ENCODE results near the gene TET3.

TET3 gene

DNA sequence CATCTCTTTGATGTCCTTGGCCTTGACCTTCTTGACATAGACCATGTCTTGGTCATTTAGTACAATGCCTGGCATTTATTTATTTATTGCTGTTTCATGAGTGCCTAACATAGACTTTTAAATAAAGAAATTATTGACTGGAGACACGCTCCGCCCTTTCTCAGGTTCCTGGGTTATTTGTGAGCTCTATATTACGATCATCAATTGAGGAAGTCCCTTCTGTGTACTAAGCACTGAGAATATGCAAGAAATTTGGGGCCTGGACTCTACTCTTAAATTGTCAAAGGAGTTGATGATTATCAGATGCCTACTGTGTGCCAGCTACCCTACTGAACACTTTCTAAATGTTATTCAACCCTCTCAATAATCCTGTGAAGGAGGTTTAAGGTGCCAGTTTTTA, 19.7 kb upstream of the TET3 start:
- no peak for DNase-seq

DNA sequence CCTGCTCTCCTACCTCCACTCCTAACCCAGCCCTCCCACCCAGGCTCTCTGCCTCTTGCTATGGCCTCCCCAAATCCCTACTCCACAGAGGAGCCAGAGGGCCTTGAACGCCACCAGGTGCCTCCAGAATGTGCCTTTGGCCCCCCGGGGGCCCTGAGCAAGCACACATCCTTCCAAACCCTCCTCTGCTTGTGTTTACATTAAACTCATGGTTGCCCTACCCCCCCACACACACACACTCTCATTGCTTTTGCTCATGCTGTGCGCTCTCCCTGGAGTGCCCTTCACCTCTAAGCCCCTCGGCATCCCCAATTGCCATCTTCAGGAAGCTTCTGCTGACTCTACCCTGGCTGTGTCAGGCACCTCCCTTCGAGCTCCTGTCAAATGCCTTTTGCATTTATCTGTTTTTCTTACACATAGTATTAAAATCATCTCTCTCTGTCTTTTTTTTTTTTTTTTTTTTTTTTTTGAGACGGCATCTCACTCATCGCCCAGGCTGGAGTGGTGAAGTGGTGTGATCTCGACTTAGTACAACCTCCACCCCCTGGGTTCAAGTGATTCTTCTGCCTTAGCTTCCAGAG, 16.3 kb upstream of the TET3 start:
- DNase-seq = no peak

DNA sequence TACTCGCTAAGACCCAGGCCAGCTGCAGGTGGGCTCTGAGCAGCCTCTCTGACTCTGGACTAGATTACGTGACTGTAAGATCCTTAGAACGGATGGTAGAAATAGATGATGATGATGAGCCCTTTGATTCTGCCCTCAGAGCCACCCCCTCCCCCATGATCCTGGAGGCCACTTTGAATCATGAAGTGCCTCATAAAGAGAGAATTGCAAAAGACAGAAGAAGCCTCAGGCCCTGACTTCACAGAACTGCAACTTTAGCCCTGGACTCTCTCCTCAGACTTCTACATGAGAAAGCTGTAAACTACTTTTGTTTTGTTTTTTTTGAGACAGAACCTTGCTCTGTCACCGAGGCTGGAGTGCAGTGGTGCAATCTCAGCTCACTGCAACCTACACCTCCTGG, 15.4 kb upstream of the TET3 start:
- no peak for DNase-seq

DNA sequence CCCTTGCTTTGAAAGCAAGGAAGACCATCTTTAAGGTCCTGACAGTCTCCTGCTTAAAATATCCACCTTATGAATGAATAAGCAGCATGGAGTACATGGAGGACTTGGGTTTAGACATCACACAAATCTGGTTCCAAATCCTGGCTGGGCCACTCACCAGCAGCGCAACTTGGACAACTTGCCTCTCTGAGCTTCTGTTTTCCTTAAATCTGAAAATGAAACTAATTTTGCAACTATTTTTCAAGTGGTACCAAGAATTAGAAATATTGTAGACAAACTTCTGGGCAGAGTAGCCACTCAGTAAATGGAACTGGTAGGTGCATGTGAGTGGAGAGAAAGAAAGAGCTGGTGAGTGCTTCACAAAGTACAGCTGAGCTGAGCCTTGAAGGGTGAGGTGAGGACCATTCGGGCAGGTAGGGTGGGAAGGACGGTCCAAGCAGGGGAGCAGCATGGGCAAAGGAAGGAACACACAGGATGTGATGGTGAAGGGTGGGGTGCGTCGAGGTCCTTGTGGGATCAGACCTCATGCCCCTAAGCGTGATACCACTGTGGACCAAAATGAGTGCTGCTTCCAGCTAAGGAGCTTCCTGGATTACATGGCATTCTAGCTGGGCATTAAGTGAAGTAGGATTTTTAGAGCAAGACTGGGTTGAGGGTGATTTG, 14.4 kb upstream of the TET3 start:
- DNase-seq = no peak

DNA sequence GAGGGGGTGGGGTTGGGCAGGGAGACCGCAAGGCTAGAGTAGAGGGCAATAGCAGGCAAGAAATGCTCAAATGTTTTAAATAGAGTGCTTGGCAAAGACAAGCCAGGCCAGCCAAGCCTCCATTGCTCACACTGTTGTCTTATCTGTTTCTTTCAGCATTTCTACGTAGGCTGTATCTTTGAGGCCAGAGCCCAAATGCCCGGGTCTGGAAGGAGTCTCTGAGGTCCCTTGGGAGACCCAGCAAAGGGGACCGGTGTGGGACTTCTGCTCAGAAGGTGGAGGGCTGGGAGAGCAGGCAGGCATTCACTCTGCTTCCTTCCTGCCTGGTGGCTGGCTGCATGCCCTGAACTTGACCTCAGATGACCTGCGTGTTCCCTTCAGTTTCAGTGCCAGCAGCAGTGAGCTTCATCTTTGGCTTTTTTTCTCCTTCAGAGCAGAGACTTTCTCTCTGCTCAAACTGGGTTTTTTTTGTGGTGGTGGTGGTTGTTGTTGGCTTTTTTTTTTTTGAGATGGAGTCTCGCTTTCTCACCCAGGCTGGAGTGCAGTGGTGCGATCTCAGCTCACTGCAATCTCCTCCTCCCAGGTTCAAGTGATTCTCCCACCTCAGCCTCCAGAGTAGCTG, 13.7 kb upstream of the TET3 start:
- DNase-seq = no peak

DNA sequence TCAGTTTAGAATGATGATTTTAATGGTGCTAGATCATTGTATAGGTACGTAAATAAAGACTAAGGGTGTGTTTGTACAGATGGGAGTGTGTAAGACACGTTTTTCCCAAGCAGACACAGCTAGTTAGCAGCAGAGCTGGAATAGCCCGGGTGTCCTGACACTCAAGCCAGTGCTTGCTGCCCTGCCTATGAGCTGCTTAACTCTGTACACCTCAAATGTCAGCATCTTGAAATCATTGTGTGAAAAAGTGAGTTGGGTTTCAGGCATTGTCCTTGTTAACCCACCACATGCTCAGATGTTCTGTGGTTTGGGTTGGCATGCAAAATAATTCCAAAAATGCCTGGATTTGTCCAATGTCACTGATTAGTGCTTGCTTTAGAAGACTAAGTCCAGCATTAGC, 13.0 kb upstream of the TET3 start:
- no peak for DNase-seq

DNA sequence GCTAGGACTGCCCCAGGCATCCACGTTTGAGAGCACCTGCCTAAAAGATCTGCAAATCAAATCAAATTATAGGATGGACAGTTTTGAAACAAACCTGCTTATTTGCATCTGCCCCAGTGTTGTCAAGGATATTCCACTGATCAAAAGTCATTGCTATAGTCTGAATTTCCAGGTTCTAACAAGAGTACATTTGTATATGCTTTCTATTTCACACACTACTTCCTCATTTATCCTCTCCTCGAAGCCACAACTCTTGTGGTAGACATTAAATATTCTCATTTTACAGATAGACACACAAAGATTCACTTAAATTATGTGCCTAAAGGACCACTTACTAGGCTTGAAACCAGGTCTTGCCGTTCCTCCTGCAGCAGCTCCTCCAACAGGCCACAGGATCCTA, 11.9 kb upstream of the TET3 start:
- no peak for DNase-seq

DNA sequence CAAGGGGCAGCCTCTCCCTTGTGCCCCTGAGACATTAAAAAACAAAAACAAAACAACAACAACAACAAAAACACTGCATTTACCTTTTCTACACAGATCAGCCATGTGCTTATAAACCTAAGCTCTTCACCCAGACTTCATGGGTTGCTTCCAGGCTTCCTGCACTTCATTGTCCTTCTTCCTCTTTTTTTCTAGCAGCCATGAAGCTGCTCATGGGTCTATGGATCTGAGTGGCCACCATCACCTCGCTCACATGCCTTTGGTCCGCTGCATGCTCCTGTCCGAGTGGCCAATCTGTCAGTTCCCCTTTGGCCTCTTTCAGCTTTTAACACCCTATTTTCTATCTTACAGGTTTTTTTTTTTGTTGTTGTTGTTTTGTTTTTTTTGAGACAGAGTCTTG, 9.0 kb upstream of the TET3 start:
- no peak for DNase-seq

DNA sequence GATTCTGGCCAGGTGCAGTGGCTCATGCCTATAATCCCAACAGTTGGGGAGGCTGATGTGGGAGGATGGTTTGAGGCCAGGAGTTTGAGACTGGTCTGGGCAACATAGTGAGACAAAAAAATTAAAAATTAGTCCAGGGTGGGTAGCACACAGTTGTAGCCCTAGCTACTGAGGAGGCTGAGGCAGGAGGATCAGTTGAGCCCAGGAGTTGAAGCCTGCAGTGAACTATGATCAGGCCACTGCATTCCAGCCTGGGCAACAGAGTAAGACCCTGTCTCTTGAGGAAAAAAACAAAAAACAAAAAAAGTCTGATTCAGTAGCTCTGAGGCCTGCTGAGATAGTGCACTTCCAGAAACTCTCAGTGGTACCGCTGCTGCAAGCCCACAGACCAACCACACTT, 7.9 kb upstream of the TET3 start:
- DNase-seq = no peak

DNA sequence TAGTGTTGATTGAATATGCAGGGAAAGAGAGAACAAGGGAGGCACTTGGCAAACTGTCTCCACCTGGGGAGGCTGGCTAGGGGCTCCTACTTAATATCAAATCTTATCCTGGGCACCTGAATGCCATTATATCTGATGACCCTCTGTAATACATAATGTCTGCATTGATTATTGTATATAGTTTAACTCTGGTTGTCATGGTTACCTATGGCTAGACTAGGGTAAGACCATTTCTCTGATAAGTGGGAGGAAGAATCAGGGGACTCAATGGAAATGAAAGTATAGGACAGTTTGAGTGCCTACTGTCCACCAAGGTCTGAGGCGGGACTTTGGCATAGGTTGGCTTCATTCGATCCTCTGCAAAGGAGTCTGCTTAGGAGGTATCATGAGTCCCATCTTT, 7.2 kb upstream of the TET3 start:
- no peak for DNase-seq

DNA sequence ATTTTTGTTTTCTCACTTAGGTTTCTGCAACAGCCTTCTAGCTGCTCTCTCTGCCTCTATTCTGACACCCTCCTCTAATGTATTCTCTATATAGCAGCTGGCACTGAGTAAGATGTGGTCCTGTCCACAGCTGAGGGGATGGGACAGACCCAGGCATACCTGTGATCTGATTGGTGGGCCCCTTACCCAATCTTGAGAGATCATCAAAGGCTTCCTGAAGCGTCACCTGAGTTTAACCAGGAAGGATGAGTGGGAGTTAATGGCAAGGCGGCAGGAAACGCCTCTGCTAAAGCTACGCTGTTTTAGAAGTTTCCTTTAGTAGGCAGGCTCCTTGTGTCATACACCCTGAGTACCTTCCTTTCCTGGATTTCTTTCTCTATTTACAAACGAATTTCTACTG, 5.7 kb upstream of the TET3 start:
- no peak for DNase-seq

DNA sequence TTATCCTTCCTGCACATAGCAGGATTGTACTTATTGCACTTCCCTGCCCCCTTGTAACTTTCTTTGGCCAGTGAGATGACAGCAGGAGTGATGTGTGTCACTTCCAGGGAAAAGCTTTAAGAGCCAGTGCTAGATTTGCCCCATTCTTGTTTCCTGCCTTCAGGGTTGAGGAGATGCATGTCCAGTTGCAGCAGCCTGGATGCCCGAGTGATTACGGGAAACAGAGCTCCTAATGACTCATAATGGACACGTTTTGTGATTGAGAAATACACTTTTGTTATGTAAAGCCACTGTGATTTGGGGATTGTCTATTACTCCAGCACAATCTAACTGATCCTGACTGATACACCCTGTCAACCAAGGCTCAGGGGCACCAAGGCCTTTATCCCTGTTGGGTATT, 5.0 kb upstream of the TET3 start:
- DNase-seq = no peak

DNA sequence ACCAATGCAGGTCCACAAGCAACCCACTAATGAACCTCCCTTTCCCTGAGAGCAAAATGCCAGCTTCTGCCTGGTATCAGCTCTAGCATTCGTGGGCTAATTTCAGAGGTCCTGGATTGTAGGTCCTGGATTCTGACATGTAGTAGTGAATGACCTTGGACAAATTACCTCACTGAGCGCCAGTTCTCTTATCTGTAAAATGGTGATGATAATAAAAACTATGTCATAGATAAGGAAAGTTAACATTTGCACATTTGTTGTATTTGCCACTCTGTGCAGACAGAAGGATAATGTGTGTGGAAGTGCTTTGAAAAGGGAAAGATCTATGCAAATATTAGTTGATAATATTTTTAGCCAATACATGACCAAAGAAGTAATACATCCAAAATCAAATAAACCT, 4.1 kb upstream of the TET3 start:
- no peak for DNase-seq

DNA sequence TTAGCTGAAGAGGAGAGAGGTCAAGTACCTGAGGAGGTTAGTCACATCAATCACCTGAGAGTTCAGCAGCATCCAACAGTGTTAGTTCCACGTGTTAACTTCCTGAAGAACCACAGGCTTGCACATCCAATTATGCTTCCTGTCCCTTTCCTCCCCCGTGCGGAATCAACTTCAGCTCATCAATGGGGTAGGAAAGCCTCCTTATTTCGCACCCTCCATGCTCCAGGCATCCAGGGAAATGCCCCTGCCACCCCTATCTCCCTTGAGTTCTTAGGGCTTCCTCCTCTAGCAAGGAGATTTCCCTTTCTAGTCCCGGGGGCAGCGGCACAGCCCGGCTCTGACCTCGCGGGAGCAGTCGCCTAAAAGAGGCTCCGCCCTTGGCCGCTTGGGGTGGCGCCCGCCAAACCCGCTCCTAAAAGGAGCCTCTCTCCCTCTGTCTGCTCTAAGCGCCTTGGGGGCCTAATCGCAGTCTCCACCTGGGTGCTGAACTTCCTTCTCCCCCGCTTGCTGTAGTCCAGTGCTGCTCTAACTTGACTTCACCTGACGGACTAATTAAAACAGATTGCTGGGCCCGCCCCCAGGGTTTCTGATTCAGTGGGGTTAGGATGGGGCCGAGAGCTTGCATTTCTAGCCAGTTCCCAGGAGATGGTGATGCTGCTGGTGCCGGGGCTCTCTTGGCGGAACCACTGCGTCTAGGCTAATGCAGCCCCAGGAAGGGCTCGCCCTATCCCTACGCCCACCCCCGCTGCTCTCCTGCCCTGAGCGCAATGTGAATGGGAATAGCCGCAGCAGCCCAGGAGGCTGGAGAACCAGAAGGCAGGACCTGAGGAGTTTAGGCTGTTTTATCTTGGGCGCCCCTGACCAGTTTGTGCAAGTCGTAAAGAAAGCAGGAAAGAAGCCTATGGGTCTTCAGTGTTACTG, 3.4 kb upstream of the TET3 start:
- peak; percentile 87 for DNase-seq

DNA sequence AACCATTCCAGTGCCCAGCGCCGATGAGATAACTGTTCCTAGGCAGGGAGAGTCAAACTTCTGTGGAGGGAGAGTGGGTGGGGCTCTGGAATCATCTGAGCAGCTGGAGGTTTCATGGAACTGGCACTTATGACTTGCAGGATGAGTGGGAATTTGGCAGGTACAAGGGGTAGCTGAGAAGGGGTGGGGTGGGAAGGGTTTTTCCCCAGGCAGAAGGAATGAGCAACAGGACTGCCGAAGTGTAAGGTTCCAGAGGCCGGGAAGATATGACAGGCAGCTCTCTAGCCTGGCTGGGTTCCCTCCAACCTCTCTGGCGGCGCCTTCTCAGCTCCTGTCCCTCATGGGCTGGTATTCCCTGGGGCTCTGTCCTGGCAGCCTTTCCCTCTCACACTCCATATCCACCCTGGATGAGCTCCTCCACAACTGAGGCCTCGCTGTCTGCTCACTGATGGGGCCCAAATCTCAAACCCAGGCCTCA, 2.5 kb upstream of the TET3 start:
- DNase-seq = peak; percentile 37

DNA sequence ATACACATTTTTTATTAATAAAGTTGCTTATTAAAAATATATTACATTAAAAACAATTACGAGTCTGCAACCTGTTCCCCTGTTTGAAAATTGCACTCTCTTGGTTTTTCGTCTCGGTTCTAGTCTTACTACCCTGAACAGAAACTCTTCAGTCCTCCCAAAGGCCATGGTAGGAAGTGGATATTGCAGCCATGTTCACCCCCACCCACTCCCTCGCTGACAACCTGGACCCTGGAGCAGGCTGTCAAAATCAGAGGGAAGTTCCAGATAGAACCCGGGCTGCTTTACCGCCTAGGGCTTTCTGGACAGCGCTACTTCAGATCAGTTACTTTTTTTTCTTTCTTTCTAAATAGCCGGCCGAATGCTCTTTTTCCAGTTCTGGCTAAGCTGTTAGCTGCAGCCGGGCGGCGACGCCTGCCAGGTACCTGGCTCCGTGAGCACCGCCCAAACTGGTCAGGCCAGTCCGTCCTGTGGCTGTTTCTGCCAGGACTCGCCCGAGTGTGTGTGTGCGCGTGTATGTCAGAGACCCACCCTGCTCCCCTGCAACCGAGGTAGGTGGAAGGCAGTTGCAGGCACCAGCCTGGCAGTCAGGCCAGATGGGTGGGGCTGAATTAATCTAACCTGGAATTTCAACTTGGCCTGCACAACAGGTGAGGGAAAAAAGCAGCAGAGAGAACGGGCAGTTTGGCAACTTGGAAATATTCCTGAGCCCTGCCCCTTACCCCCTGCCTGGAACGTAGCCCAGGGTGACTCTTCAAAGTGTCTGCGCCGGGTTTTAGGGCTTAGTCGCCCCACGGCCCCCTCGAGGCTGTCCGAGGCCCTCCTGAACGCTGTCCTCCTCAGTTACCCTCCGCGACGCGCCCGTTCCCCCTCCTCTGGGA, 1.1 kb upstream of the TET3 start:
- peak; percentile 79 for DNase-seq

DNA sequence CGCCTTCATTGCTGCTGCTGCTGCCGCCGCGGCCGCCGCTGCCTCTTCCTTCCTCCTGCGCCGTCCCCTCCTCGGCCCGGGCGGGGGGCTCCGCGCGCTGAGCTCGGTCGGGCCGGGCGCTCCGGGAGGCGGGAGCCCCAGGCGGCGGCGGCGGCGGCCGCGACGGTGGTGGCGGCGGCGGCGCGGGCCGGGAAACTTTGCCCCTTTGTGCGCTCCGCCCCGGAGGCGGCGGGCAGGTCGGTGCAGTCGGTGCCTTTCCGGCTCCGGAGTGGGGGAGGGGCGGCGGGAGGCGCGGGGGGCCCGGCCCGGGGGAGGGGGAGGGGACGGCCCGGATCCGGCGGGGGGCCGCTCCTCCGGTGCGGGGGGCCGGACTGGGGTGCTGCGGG, 205 bp downstream of the TET3 start:
- peak; percentile 66 for DNase-seq

DNA sequence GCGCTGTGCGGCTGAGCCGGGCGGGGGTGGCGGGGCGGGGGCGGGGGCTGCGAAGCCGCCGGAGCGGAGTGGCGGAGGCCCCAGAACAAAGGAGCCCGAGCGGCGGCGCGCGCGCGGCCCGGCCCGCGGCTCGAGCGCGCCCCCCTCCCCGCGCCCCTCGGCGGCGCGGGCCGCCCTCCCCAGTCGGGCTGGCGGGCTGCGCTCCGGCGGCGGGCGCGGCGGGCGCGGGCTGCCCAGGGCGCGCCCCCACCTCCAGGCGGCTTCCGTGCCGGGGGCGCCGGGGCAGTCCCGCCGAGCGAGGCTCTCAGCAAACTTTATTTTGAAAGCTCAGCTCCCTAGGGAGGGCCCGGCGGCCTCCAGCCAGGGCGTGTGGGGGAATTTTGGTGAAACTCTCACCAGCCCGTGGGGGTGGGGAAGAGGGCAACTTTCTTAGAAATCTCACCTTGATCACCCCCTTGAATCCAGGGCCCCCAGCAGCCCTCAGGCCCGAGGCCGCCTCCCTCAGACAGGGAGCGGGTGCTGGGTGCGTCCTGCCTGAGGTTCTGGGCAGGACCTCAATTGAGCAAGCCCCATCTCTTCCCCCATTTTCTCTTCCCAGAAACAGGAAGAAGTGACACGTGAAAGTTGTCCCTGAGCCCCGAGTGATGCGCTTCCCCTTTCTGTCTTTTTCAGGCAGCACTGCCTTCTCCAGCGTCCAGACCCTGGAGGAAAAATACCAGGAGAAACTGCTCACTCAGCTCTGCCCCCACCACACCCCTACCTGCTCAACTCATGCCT, 786 bp downstream of the TET3 start:
- peak; percentile 56 for DNase-seq

DNA sequence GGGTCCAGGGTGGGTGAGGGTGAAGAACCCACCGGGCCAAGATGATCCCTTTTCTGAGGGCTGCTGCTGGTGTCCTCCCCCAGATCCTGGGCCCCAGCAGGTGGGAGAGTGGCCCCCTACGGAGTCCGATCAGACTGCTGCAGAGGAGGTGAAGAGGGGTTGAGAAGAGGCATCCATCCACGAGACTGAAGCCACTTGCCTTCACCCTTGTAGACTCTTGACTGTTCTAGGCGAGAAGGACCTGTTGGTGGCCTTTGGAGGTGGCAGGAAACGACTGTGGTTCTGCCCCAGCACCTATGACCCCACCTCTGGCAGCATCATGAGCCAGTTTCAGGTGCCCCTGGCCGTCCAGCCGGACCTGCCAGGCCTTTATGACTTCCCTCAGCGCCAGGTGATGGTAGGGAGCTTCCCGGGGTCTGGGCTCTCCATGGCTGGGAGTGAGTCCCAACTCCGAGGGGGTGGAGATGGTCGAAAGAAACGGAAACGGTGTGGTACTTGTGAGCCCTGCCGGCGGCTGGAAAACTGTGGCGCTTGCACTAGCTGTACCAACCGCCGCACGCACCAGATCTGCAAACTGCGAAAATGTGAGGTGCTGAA, 1.5 kb downstream of the TET3 start:
- no peak for DNase-seq

DNA sequence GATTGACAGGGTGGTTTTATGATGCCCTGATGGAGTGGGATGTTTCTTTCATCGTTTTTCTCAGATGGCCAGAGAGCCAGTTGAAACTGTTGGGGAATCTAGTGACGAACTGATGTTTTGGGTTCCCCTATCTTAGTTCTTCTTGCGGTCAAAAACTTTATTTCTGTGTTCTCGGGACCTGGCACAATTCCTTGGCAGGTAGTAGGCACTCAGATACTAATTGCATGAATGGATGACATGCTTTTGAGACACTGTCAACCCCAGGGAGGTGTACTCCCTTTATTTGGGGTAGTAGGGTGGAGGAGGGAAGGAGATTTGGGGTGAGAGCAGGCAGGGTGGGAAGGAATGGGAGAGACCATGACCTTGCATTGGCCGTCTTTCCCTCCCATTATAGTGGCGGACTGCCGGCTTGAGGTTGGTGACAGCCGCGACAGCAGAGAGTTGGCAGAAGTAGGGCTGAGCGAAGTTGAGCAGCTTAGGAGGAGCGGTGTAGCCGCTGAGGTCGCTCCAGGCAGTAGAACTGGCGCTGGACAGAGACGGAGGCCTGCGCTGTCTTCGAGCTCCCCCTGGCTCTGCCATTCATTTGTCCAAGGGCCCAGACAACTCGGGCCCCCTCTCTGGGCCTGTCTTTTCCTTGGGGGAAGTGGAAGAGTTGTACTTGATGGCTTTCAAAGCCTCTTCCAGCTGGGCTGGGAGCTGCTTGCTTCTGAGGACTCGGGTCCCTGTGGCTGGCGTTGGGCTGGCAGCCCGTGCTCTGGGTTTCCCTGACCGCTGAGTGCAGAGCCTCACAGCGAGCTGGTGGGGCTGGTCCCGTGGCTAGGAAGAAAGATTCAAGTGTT, 2.6 kb downstream of the TET3 start:
- DNase-seq = peak; percentile 66

Data from NCI-H82 (cell line).